BE2C (cell line): ENCODE measurements around the gene PICK1.
"Not testable (repeated sequence)": the region's sequence is repeated elsewhere in the genome, so short reads cannot be mapped to it uniquely, and the experiment has no call there.

Source experiments
- DNase-seq: peaks from one replicate; pipeline ENCODE4 v3.0.0-alpha.2; 2020
- H3K27me3 ChIP-seq: fragments of 250-450 bp; sonication (Bioruptor Pico); 2 replicates; pipeline ENCODE4 v1.5.1; 2020; ENCODE audit warnings: mild to moderate bottlenecking
- H3K36me3 ChIP-seq: fragments of 250-450 bp; sonication (Bioruptor Pico); 2 replicates; pipeline ENCODE4 v1.5.1; 2020; ENCODE audit warnings: mild to moderate bottlenecking
- H3K4me1 ChIP-seq: fragments of 250-450 bp; sonication (Bioruptor Pico); 2 replicates; pipeline ENCODE4 v1.5.1; 2020
- H3K4me3 ChIP-seq: 2 replicates; pipeline ENCODE4 v1.5.1; 2011; ENCODE audit warnings: low read depth, low read length
- H3K9me3 ChIP-seq: fragments of 250-450 bp; sonication (Bioruptor Pico); 2 replicates; pipeline ENCODE4 v1.5.1; 2020
- TF ChIP-seq, protein P1 (sequence below): IDR thresholded peaks from 2 replicates; pipeline ENCODE4 v1.5.1; 2012; ENCODE audit warnings: mild to moderate bottlenecking, low read depth, low read length

The PICK1 gene

DNA sequence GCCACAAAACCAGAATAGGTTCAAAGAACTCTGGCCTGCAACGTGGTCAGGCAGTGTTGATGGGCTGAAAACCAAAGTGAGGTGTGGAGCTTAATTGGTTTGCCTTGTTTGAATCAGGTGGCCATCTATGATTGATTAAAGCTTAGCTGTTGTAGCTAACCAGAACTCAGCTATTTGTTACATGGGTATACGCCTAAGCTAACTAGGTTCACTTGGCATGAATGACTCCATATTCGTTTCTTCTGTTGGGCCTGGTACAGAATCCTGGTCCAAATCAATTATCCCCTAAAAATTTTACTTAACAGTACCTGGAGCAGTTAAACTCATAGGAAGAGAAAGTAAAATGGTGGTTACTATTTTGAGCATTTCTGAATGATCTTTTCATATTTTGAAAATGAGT lies 61.0 kb downstream of the PICK1 start:
- H3K9me3 ChIP-seq: no peaks in the 10 kb centered on the region
- no peaks in the 10 kb centered on the region for H3K27me3 ChIP-seq
- TF ChIP-seq, protein P1, sequence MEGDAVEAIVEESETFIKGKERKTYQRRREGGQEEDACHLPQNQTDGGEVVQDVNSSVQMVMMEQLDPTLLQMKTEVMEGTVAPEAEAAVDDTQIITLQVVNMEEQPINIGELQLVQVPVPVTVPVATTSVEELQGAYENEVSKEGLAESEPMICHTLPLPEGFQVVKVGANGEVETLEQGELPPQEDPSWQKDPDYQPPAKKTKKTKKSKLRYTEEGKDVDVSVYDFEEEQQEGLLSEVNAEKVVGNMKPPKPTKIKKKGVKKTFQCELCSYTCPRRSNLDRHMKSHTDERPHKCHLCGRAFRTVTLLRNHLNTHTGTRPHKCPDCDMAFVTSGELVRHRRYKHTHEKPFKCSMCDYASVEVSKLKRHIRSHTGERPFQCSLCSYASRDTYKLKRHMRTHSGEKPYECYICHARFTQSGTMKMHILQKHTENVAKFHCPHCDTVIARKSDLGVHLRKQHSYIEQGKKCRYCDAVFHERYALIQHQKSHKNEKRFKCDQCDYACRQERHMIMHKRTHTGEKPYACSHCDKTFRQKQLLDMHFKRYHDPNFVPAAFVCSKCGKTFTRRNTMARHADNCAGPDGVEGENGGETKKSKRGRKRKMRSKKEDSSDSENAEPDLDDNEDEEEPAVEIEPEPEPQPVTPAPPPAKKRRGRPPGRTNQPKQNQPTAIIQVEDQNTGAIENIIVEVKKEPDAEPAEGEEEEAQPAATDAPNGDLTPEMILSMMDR: no peak
- H3K4me1 ChIP-seq: peaks cover 3% of the 10 kb centered on the region; the same call in 1 of the 2 replicates
- H3K4me3 ChIP-seq: no peak overlapping the region
- no peaks in the 10 kb centered on the region for H3K36me3 ChIP-seq
- no peak for DNase-seq

DNA sequence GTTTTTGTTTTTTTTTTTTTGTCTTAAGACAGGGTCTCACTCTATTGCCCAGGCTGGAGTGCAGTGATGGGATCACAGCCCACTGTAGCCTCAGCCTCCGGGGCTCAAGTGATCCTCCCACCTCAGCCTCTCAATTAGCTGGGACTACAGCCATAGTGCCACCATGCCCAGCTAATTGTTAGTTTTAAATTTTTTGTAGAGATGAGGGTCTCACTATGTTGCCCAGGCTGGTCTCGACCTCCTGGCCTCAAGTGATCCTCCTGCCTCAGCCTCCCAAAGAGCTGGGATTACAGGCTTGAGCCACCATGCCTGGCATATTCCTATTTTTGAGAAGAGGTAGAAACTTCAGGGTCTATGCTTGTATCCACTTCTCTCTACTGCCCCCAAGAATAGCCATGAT lies 61.5 kb downstream of the PICK1 start:
- H3K4me3 ChIP-seq, H3K4me1 ChIP-seq, H3K9me3 ChIP-seq, H3K27me3 ChIP-seq, DNase-seq, H3K36me3 ChIP-seq: not testable (repeated sequence)

DNA sequence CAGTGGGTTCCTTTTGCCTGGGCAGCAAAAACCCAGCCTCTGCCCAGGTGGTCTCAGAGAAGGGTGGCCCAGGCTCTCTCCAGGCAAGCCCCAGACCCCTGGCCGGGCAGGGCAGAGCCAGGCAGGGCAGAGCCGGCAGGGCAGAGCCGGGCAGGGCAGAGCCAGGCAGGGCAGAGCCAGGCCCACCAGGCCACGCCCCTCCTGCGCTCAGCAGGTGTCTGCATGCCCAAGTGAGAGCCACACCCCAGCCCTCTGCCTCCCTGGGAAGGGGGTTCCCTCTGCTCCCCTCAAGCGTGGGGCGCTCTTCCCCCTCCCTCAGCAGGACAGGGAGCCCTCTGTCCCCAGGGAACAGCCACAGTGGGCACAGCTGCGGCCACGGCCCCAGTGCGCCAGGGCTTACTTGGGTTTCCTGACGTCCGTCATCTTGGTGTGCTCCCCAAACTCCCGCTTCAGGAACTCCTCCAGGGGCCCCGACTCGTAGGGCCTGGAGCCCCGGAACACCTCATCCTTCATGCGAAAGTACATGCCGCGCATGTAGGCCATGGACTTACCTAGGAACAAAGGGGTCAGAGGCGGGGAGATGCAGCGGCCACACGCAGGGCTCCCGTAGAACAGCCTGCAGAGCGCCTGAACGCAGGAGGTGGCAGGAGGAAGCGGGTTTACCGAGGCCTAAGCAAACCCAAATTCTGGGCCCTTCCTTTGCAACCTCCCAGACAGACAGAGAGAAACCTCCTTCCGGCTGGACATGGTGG lies 63.3 kb downstream of the PICK1 start:
- DNase-seq: no peak
- Histone ChIP-seq H3K36me3 (no peaks in the 10 kb centered on the region), H3K9me3 (no peaks in the 10 kb centered on the region), H3K4me3 (no peak overlapping the region), H3K27me3 (no peaks in the 10 kb centered on the region), H3K4me1 (no peaks in the 10 kb centered on the region)
- TF ChIP-seq, protein P1: no peak

DNA sequence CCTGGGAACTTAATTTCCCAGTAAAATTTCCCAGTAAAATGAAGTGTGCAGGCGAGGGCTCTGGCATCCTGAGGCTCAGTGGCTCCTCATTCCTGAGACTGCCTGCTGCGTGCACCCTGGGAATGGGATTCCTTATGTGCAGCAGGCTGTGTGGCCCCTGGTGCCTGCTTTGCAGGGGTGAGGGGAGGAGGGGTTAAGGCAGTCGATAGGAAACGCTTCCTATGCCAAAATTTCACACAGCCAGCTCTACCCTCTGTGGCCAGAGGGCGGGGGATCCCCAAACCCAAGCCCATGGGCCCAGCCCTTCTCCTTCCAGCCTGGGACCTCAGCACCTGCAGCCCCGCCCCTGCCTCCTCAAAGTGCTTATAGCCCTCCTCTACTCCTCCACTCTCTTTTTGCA lies 65.4 kb downstream of the PICK1 start:
- no peak for DNase-seq
- H3K4me1 ChIP-seq: peaks cover 7% of the 10 kb centered on the region; the same call in 1 of the 2 replicates
- TF ChIP-seq, protein P1: no peak
- no peaks in the 10 kb centered on the region for H3K36me3 ChIP-seq
- H3K27me3 ChIP-seq: no peaks in the 10 kb centered on the region
- H3K9me3 ChIP-seq: no peaks in the 10 kb centered on the region
- no peak overlapping the region for H3K4me3 ChIP-seq

DNA sequence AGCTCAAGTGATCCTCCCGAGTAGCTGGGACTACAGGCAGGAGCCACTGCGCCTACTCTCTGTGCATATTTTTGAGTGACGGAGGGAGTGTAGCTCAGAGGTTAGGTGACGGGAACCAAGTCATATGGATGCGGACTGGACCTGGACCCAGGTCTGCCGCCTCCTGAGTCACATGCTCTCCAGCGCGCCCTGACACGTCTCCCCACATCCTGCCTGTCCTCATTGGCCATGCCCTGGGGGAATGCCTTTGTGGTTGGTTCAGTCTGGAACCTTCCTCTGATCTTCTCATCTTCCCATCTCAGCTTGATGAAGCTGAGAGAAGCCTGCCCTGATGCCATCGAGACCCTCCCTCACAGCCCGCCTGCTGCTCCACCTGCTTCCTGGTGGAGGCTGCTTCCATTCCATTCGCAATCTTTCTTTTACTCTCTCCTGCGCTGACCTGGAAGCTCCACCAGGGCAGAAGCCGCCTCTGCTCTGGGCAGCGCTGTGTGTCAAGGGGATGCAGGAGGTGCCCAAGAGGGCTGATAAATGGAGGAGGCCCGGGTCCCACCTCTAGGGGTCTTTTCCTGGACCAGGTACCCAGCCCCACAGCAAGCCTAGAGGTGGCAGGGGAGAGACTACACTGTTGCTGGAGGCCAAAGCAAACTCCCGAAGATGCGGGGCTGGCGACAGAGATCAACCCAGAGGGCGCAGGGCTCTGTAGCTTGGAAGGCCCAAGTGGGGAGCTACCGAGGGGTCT lies 67.2 kb downstream of the PICK1 start:
- Histone ChIP-seq H3K4me1 (peaks cover 7% of the 10 kb centered on the region; the same call in 1 of the 2 replicates), H3K4me3 (no peak overlapping the region), H3K9me3 (no peaks in the 10 kb centered on the region), H3K27me3 (no peaks in the 10 kb centered on the region), H3K36me3 (no peaks in the 10 kb centered on the region)
- no peak for DNase-seq
- TF ChIP-seq, protein P1: no peak

DNA sequence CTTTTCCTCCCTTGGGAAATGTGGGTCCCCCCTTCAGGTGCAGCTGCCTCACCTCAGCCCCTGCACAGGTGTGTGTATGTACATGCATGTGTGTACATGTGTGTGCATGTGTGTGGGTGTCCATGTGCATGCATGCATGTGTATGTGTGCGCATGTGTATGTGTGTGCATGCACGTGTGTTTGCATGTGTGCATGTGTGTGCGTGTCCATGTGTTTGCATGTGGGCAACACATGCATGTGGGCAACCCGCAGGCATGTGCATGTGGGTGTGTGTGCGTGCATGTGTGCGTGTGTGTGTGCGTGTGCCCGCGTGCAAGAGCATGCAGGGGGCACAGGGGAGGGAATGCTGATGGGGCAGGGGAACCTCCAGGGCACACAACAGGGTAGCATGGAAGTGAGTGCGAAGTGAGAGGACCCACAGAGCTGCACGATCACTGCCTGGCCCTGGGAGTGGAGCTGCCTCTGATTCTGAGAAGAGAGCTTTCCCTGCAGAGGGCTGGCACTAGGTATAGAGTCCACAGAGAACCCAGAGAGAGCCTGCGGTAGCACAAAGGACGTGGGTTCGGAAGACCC lies 67.9 kb downstream of the PICK1 start:
- H3K4me3 ChIP-seq: no peak overlapping the region
- H3K36me3 ChIP-seq: no peaks in the 10 kb centered on the region
- H3K27me3 ChIP-seq: no peaks in the 10 kb centered on the region
- peaks cover 7% of the 10 kb centered on the region; the same call in 1 of the 2 replicates for H3K4me1 ChIP-seq
- DNase-seq: no peak
- no peaks in the 10 kb centered on the region for H3K9me3 ChIP-seq
- TF ChIP-seq, protein P1: no peak
